IMR-90 (cell line): ENCODE measurements around the gene WWC2. TPM values are rescaled to one million over a fixed set of nuclear protein-coding genes. Genes with fewer than 3 reads are reported as not detected.

ENCODE experiments used
- ATAC-seq: fragments of 200-7000 bp; cut with Tn5 transposase; 2 replicates; pipeline ENCODE4 v1.9.1; 2020; ENCODE audit warnings: low read depth, mild to moderate bottlenecking, moderate library complexity
- BruUV-seq: library from RNA; stranded (reverse); fragments of 400-500 nt; replicated peaks from 2 replicates; lab custom pipeline; 2021; lab: Mats Ljungman, UMichigan
- CTCF ChIA-PET: fragments of 300-600 bp; formaldehyde crosslinking; extraction: SDS; loops from one replicate; lab custom pipeline; 2021; ENCODE audit warnings: antibody characterized with exemption; lab: Yijun Ruan, JAX
- POLR2A ChIA-PET: fragments of 300-600 bp; sonication (Branson Sonifier 250); formaldehyde crosslinking; loops from one replicate; lab custom pipeline; 2022; ENCODE audit warnings: antibody characterized with exemption; ENCODE audit not compliant: unreplicated experiment; lab: Charles Lee
- DNase-seq: peaks from one replicate; pipeline ENCODE4 v3.0.0; 2013
- H2AFZ ChIP-seq: replicated peaks from 2 replicates; pipeline ENCODE3; 2013; ENCODE audit warnings: low read length, mild to moderate bottlenecking; ENCODE audit not compliant: poor library complexity
- H2AK5ac ChIP-seq: 2 replicates; pipeline ENCODE4 v1.6.1; 2013; ENCODE audit warnings: low read depth, low read length, inconsistent platforms
- H2AK9ac ChIP-seq: replicated peaks from 2 replicates; pipeline ENCODE3; 2013; ENCODE audit warnings: mild to moderate bottlenecking, low read depth, low read length, moderate library complexity; ENCODE audit not compliant: poor library complexity
- H2BK120ac ChIP-seq: 2 replicates; pipeline ENCODE4 v1.6.1; 2013; ENCODE audit warnings: low read depth, low read length, inconsistent platforms
- H2BK15ac ChIP-seq: 3 replicates; pipeline ENCODE4 v1.6.1; 2013; ENCODE audit warnings: low read depth, low read length, inconsistent platforms
- H2BK20ac ChIP-seq: 2 replicates; pipeline ENCODE4 v1.6.1; 2013; ENCODE audit warnings: low read depth, mild to moderate bottlenecking, inconsistent platforms, low read length, moderate library complexity
- H2BK5ac ChIP-seq: 2 replicates; pipeline ENCODE4 v1.6.1; 2013; ENCODE audit warnings: mild to moderate bottlenecking, low read depth, low read length, inconsistent platforms; ENCODE audit not compliant: poor library complexity, severe bottlenecking
- H3K14ac ChIP-seq: replicated peaks from 2 replicates; pipeline ENCODE4 v1.6.1; 2013; ENCODE audit warnings: low read depth, low read length, inconsistent platforms
- H3K18ac ChIP-seq: 2 replicates; pipeline ENCODE4 v1.6.1; 2013; ENCODE audit warnings: low read depth, low read length, control low read depth
- H3K23ac ChIP-seq: 2 replicates; pipeline ENCODE4 v1.6.1; 2013; ENCODE audit warnings: low read depth, low read length, inconsistent platforms
- H3K27ac ChIP-seq: 2 replicates; pipeline ENCODE4 v1.5.1; 2013; ENCODE audit warnings: mild to moderate bottlenecking, control low read depth, low read length; ENCODE audit not compliant: insufficient read depth
- H3K27me3 ChIP-seq: 2 replicates; pipeline ENCODE4 v1.6.1; 2013; ENCODE audit warnings: low read length; ENCODE audit not compliant: control insufficient read depth, insufficient read depth
- H3K36me3 ChIP-seq: 2 replicates; pipeline ENCODE4 v1.6.1; 2013; ENCODE audit warnings: low read length, mixed read lengths; ENCODE audit not compliant: control insufficient read depth, insufficient read depth
- H3K4ac ChIP-seq: 2 replicates; pipeline ENCODE4 v1.6.1; 2013; ENCODE audit warnings: low read depth, low read length, inconsistent platforms
- H3K4me1 ChIP-seq: 2 replicates; pipeline ENCODE4 v1.6.1; 2013; ENCODE audit warnings: low read length, mixed read lengths; ENCODE audit not compliant: control insufficient read depth, insufficient read depth
- H3K4me2 ChIP-seq: 2 replicates; pipeline ENCODE4 v1.6.1; 2013; ENCODE audit warnings: low read depth, mild to moderate bottlenecking, control low read depth, low read length, moderate library complexity
- H3K4me3 ChIP-seq: 2 replicates; pipeline ENCODE4 v1.5.1; 2013; ENCODE audit warnings: low read depth, mild to moderate bottlenecking, control low read depth, low read length, moderate library complexity; ENCODE audit not compliant: insufficient read depth
- H3K56ac ChIP-seq: 2 replicates; pipeline ENCODE4 v1.6.1; 2013; ENCODE audit warnings: low read length, inconsistent platforms; ENCODE audit not compliant: insufficient read depth; ENCODE audit errors: extremely low read depth
- H3K79me1 ChIP-seq, 2 experiments: 2 replicates each; pipeline ENCODE4 v1.6.1; 2013; ENCODE audit warnings: low read length in 2 of 2, inconsistent platforms in 1 of 2, low read depth in 1 of 2
- H3K9ac ChIP-seq: 2 replicates; pipeline ENCODE4 v1.6.1; 2013; ENCODE audit warnings: low read depth, low read length, control low read depth
- H3K9me1 ChIP-seq: 2 replicates; pipeline ENCODE4 v1.6.1; 2013; ENCODE audit warnings: low read length, inconsistent platforms; ENCODE audit not compliant: insufficient read depth
- H3K9me3 ChIP-seq: 2 replicates; pipeline ENCODE4 v1.6.1; 2013; ENCODE audit warnings: low read length; ENCODE audit not compliant: control insufficient read depth, insufficient read depth
- H4K20me1 ChIP-seq: 2 replicates; pipeline ENCODE4 v1.6.1; 2013; ENCODE audit warnings: low read length, inconsistent platforms; ENCODE audit not compliant: insufficient read depth
- H4K5ac ChIP-seq: 2 replicates; pipeline ENCODE4 v1.6.1; 2013; ENCODE audit warnings: mild to moderate bottlenecking, low read depth, low read length, control low read depth
- H4K8ac ChIP-seq, 2 experiments: 2 replicates each; pipeline ENCODE4 v1.6.1; 2013; ENCODE audit warnings: low read depth in 2 of 2, low read length in 2 of 2, control low read depth in 1 of 2, inconsistent platforms in 1 of 2
- H4K91ac ChIP-seq: 2 replicates; pipeline ENCODE4 v1.6.1; 2013; ENCODE audit warnings: low read depth, low read length, inconsistent platforms; ENCODE audit not compliant: insufficient read depth
- BHLHE40 ChIP-seq: fragments of 150-350 bp; IDR thresholded peaks from 2 replicates; pipeline ENCODE4 v1.6.1; 2016; ENCODE audit warnings: mild to moderate bottlenecking, low read depth, low read length
- CEBPB ChIP-seq: IDR thresholded peaks from 2 replicates; pipeline ENCODE4 v1.6.1; 2012; ENCODE audit warnings: low read depth, low read length, improper control_type of control experiment
- CHD1 ChIP-seq: IDR thresholded peaks from 2 replicates; pipeline ENCODE4 v1.6.1; 2012; ENCODE audit warnings: low read depth, low read length, improper control_type of control experiment
- FOS ChIP-seq: fragments of 150-350 bp; IDR thresholded peaks from 2 replicates; pipeline ENCODE4 v1.6.1; 2016; ENCODE audit warnings: low read depth, low read length
- MAFK ChIP-seq: IDR thresholded peaks from 2 replicates; pipeline ENCODE4 v1.6.1; 2012; ENCODE audit warnings: low read depth, low read length, improper control_type of control experiment
- MAZ ChIP-seq: IDR thresholded peaks from 2 replicates; pipeline ENCODE4 v1.6.1; 2012; ENCODE audit warnings: low read depth, mild to moderate bottlenecking, low read length, improper control_type of control experiment, moderate library complexity, borderline replicate concordance
- MXI1 ChIP-seq: IDR thresholded peaks from 2 replicates; pipeline ENCODE4 v1.6.1; 2012; ENCODE audit warnings: low read depth, mild to moderate bottlenecking, low read length, moderate library complexity, borderline replicate concordance
- NFE2L2 ChIP-seq: fragments of 150-350 bp; IDR thresholded peaks from 2 replicates; pipeline ENCODE4 v1.6.1; 2016; ENCODE audit warnings: low read depth, mild to moderate bottlenecking, low read length
- POLR2A ChIP-seq: IDR thresholded peaks from 2 replicates; pipeline ENCODE4 v1.6.1; 2012; ENCODE audit warnings: mild to moderate bottlenecking, low read depth, low read length
- RAD21 ChIP-seq: IDR thresholded peaks from 2 replicates; pipeline ENCODE4 v1.6.1; 2012; ENCODE audit warnings: low read length, improper control_type of control experiment
- RCOR1 ChIP-seq: IDR thresholded peaks from 2 replicates; pipeline ENCODE4 v1.6.1; 2012; ENCODE audit warnings: mild to moderate bottlenecking, low read length, improper control_type of control experiment; ENCODE audit not compliant: insufficient replicate concordance
- RFX5 ChIP-seq: IDR thresholded peaks from 2 replicates; pipeline ENCODE4 v1.8.0; 2012; ENCODE audit warnings: low read depth, mild to moderate bottlenecking, low read length, moderate library complexity
- SMC3 ChIP-seq: fragments of 150-350 bp; IDR thresholded peaks from 2 replicates; pipeline ENCODE4 v1.6.1; 2016; ENCODE audit warnings: low read depth, mild to moderate bottlenecking, antibody characterized with exemption, low read length, moderate library complexity
- USF2 ChIP-seq: fragments of 150-350 bp; IDR thresholded peaks from 2 replicates; pipeline ENCODE4 v1.6.1; 2017; ENCODE audit warnings: mild to moderate bottlenecking, antibody characterized with exemption, low read length, low read depth
- WGBS, 2 experiments: methylation state at CpG; one replicate each; pipeline versions ENCODE4 v1.1.5 to v1.1.7; 2013; ENCODE audit warnings: missing lambda C conversion rate in 2 of 2; ENCODE audit not compliant: insufficient read length in 1 of 2; ENCODE audit errors: extremely low coverage in 2 of 2; 5-methylcytosine and 5-hydroxymethylcytosine counted together
- dilution Hi-C: fragments of 300-500 bp; cut with HindIII; formaldehyde crosslinking; loops from one replicate; pipeline ENCODE4 v1.14.3; 2018; ENCODE audit warnings: low sequenced_read_pairs; ENCODE audit not compliant: unreplicated experiment
- in situ Hi-C: fragments of 300-500 bp; cut with MboI; formaldehyde crosslinking; loops from 3 replicates; pipeline ENCODE4 v1.14.3; 2019; ENCODE audit warnings: low sequenced_read_pairs, inconsistent platforms, mixed read lengths
- intact Hi-C: fragments of 100-400 bp; cut with micrococcal nuclease; formaldehyde crosslinking; loops from 2 replicates; pipeline ENCODE4 v1.10.0; 2022
- polyA plus RNA-seq, 3 experiments: library from polyadenylated mRNA; depleted of rRNA; stranded (reverse); fragments of >200 nt; gene quantifications; 2 replicates each; pipeline ENCODE4 v1.2.3, GENCODE V29; 2012; ENCODE audit warnings: low replicate concordance in 1 of 3
- total RNA-seq: library from RNA; depleted of rRNA; stranded (reverse); fragments of >200 nt; gene quantifications from 2 replicates; pipeline ENCODE4 v1.2.3, GENCODE V29; 2012
- TF ChIP-seq, protein P1 (sequence below): fragments of 150-350 bp; IDR thresholded peaks from 2 replicates; pipeline ENCODE4 v1.6.1; 2016; ENCODE audit warnings: low read depth, mild to moderate bottlenecking, low read length, moderate library complexity, borderline replicate concordance

WWC2 gene
- total and polyA plus RNA-seq, 2 of the 4 experiments (the other 2 are of a cell fraction): 26.6 to 27.4 TPM

DNA sequence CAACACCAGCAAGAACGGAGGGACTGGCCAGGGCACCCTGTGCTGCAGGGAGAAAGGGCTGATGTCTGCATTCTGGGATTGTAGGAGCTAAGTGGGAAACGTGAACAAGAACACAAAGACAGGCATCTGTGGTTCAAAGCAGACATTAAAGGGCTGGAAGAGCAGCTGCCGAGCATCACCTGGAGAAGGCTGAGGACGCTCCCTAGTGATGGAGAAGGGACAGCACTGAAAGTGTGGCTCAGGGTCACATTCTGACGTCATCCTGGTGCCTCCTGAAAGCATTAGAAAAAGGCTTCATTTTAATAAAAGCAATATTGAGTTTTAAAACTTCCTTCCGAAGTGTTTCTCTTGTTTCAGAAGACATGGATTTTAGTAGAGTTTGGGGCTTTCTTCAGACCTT is 158.8 kb downstream of the WWC2 start:
- TF ChIP-seq RCOR1: no peak
- TF ChIP-seq SMC3: no peak
- TF ChIP-seq MAFK: no peak
- TF ChIP-seq CEBPB: no peak
- TF ChIP-seq NFE2L2: no peak
- TF ChIP-seq MAZ: no peak
- TF ChIP-seq BHLHE40: no peak
- TF ChIP-seq FOS: no peak
- TF ChIP-seq USF2: no peak
- TF ChIP-seq CHD1: no peak
- TF ChIP-seq, protein P1, sequence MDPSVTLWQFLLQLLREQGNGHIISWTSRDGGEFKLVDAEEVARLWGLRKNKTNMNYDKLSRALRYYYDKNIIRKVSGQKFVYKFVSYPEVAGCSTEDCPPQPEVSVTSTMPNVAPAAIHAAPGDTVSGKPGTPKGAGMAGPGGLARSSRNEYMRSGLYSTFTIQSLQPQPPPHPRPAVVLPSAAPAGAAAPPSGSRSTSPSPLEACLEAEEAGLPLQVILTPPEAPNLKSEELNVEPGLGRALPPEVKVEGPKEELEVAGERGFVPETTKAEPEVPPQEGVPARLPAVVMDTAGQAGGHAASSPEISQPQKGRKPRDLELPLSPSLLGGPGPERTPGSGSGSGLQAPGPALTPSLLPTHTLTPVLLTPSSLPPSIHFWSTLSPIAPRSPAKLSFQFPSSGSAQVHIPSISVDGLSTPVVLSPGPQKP: no peak
- no peak for TF ChIP-seq POLR2A
- no peak for TF ChIP-seq MXI1
- no peak for TF ChIP-seq RAD21
- no peak for TF ChIP-seq RFX5
- no peak overlapping the region for H3K9ac ChIP-seq
- no peaks in the 10 kb centered on the region for H4K20me1 ChIP-seq
- peaks cover 6% of the 10 kb centered on the region for H3K4me1 ChIP-seq
- no peaks in the 10 kb centered on the region for H3K27me3 ChIP-seq
- ATAC-seq: no peak
- no peak overlapping the region for H3K14ac ChIP-seq
- no peak overlapping the region for H3K56ac ChIP-seq
- in situ Hi-C loops: loop anchor here (5.0 to 25.0 kb wide), 3 partner anchors 186 to 796 kb away; no protein-coding TSS in a partner anchor
- H3K9me1 ChIP-seq: peaks cover 7% of the 10 kb centered on the region; the same call in 1 of the 2 replicates
- no peak overlapping the region for H2BK120ac ChIP-seq
- ChIA-PET CTCF (interaction anchor here (0.5 kb wide), 1 partner anchor 90 kb away, joined by 10 read pairs; no protein-coding TSS in a partner anchor), POLR2A (no interaction called here)
- no TSS peak for BruUV-seq
- H4K91ac ChIP-seq: no peak overlapping the region
- no peak overlapping the region for H3K23ac ChIP-seq
- no peak overlapping the region for H2BK5ac ChIP-seq
- H2AK5ac ChIP-seq: no peak overlapping the region
- dilution Hi-C loops: loop anchor here (25.0 kb wide), 1 partner anchor 346 kb away; the partner anchor contains the start of gene DCTD
- H3K27ac ChIP-seq: no peak overlapping the region
- H2BK20ac ChIP-seq: no peak overlapping the region
- no peak overlapping the region for H4K8ac ChIP-seq
- H3K79me1 ChIP-seq: peaks cover 0 to 20% of the 10 kb centered on the region in 2 experiments
- H2BK15ac ChIP-seq: no peak overlapping the region
- WGBS, 2 experiments: 100% methylated on average over 2 of the region's 6 CpGs; no CpG with 5 or more reads in 1 of the 2 experiments
- no peak overlapping the region for H4K5ac ChIP-seq
- H3K9me3 ChIP-seq: no peaks in the 10 kb centered on the region
- no peak overlapping the region for H3K4me3 ChIP-seq
- no peak overlapping the region for H3K18ac ChIP-seq
- H2AFZ ChIP-seq: no peak overlapping the region
- no peak overlapping the region; the same call in 1 of the 2 replicates for H3K4ac ChIP-seq
- H2AK9ac ChIP-seq: no peak overlapping the region
- peaks cover 31% of the 10 kb centered on the region for H3K36me3 ChIP-seq
- DNase-seq: no peak
- intact Hi-C loops: no loop called here
- no peak overlapping the region for H3K4me2 ChIP-seq
